ENCODE results near the gene SLC44A2.

GRCh38 chr19:10612499-10613119, 12.7 kb upstream of the SLC44A2 start:
- TF ChIP-seq EZH2 (IDR thresholded peaks at IDR 0.05; ENCODE audit: low read length, missing control alignments) (no peak), CTCF (conservative IDR thresholded peaks at IDR 0.05 in 1 of 2, IDR thresholded peaks at IDR 0.05 in 1 of 2; ENCODE audit: low read depth in 1 of 2, low read length in 2 of 2) (no peak)

Data from fibroblast of lung (primary cell).